Keratinocyte (primary cell): Measurements from ENCODE around the gene MMUT. TPM values are rescaled to one million over a fixed set of nuclear protein-coding genes. Genes with fewer than 3 reads are reported as not detected.
"Not testable (repeated sequence)": the region's sequence is repeated elsewhere in the genome, so short reads cannot be mapped to it uniquely, and the experiment has no call there.

Source experiments
- DNase-seq: peaks from one replicate; pipeline ENCODE4 v3.0.0-alpha.2; 2011; ENCODE audit warnings: low read depth, missing footprints, low spot score
- FAIRE-seq: peaks from 2 replicates; lab custom pipeline; 2011; peaks lifted over from hg19 to GRCh38; lab: Jason Lieb, UNC
- H2AFZ ChIP-seq: 2 replicates; pipeline ENCODE4 v1.6.0; 2012; ENCODE audit warnings: low read length, control low read depth, inconsistent platforms; ENCODE audit not compliant: control insufficient read depth
- H3K27ac ChIP-seq: 2 replicates; pipeline ENCODE4 v1.5.1; 2011; ENCODE audit warnings: low read length; ENCODE audit not compliant: control insufficient read depth, insufficient read depth
- H3K27me3 ChIP-seq: 3 replicates; pipeline ENCODE4 v1.6.0; 2011; ENCODE audit warnings: low read length; ENCODE audit not compliant: control insufficient read depth, insufficient read depth; ENCODE audit errors: extremely low read depth
- H3K36me3 ChIP-seq, 2 experiments: 2 replicates in 1 of 2; 3 replicates in 1 of 2; pipeline ENCODE4 v1.5.1; 2011; ENCODE audit warnings: low read length in 2 of 2, mild to moderate bottlenecking in 1 of 2; ENCODE audit not compliant: control insufficient read depth in 2 of 2, insufficient read depth in 2 of 2; ENCODE audit errors: extremely low read depth in 1 of 2
- H3K4me1 ChIP-seq: 3 replicates; pipeline ENCODE4 v1.5.1; 2011; ENCODE audit warnings: low read length; ENCODE audit not compliant: control insufficient read depth, insufficient read depth; ENCODE audit errors: extremely low read depth
- H3K4me2 ChIP-seq: 3 replicates; pipeline ENCODE4 v1.6.0; 2011; ENCODE audit warnings: low read depth, low read length; ENCODE audit not compliant: control insufficient read depth, insufficient read depth; ENCODE audit errors: extremely low read depth
- H3K4me3 ChIP-seq, 3 experiments: fragments of 200-600 bp in 1 of 3; sonication (generic) in 1 of 3; 2 replicates in 2 of 3; 3 replicates in 1 of 3; pipeline ENCODE4 v1.5.1; 2011 to 2016; ENCODE audit warnings: low read length in 3 of 3, mild to moderate bottlenecking in 3 of 3, control low read depth in 2 of 3, inconsistent platforms in 1 of 3, low read depth in 1 of 3, mixed read lengths in 1 of 3, mixed run types in 1 of 3, moderate library complexity in 1 of 3; ENCODE audit not compliant: control insufficient read depth in 2 of 3, insufficient read depth in 2 of 3; ENCODE audit errors: extremely low read depth in 1 of 3
- H3K79me2 ChIP-seq: 2 replicates; pipeline ENCODE4 v1.6.0; 2012; ENCODE audit warnings: low read length; ENCODE audit not compliant: control insufficient read depth, insufficient read depth
- H3K9ac ChIP-seq: 3 replicates; pipeline ENCODE4 v1.6.0; 2011; ENCODE audit warnings: low read length; ENCODE audit not compliant: control insufficient read depth, insufficient read depth; ENCODE audit errors: extremely low read depth
- H3K9me1 ChIP-seq: 3 replicates; pipeline ENCODE4 v1.6.0; 2011; ENCODE audit warnings: low read length; ENCODE audit not compliant: control insufficient read depth, insufficient read depth; ENCODE audit errors: extremely low read depth
- H3K9me3 ChIP-seq: 2 replicates; pipeline ENCODE4 v1.5.1; 2012; ENCODE audit warnings: low read depth, low read length; ENCODE audit not compliant: control insufficient read depth
- H4K20me1 ChIP-seq: 3 replicates; pipeline ENCODE4 v1.6.0; 2011; ENCODE audit warnings: low read length; ENCODE audit not compliant: control insufficient read depth, insufficient read depth; ENCODE audit errors: extremely low read depth
- EZH2 ChIP-seq: IDR thresholded peaks from one replicate; pipeline ENCODE4 v1.6.1; 2012; ENCODE audit warnings: inconsistent platforms, mild to moderate bottlenecking, low read length, moderate library complexity
- dilution Hi-C: fragments of 300-500 bp; cut with MboI; formaldehyde crosslinking; loops from one replicate; pipeline ENCODE4 v1.7.0; 2020; ENCODE audit warnings: low sequenced_read_pairs; ENCODE audit not compliant: extremely low pct_ligation_motif_present
- polyA plus RNA-seq, 5 experiments: library from polyadenylated mRNA; depleted of rRNA in 3 of 5; stranded (reverse) in 3 of 5; stranded (forward) in 1 of 5; unstranded in 1 of 5; fragments of >200 nt; gene quantifications; 1 replicate in 1 of 5; 2 replicates in 3 of 5; 3 replicates in 1 of 5; pipeline versions ENCODE4 v1.2.1 to v1.2.3, GENCODE V29; 2011 to 2012; ENCODE audit warnings: missing spikeins in 2 of 5, low read depth in 1 of 5, low replicate concordance in 1 of 5
- TF ChIP-seq, protein P1 (sequence below), 3 experiments: IDR thresholded peaks in 1 of 3; conservative IDR thresholded peaks in 1 of 3; optimal IDR thresholded peaks in 1 of 3; 2 replicates in 2 of 3; 3 replicates in 1 of 3; pipeline versions ENCODE3 to v1.5.1; 2011; ENCODE audit warnings: low read length in 3 of 3, mild to moderate bottlenecking in 3 of 3, moderate library complexity in 2 of 3, control low read depth in 1 of 3, inconsistent platforms in 1 of 3; ENCODE audit not compliant: insufficient read depth in 2 of 3; ENCODE audit errors: extremely low read depth in 1 of 3

Gene MMUT
- polyA plus RNA-seq, 1 donor (not counting 4 experiments of a cell fraction or from before 2014, with no cell fraction given): 16.5 TPM

- H3K9me3 ChIP-seq: no peaks in the 10 kb centered on the region
- no peak overlapping the region for H3K4me2 ChIP-seq
- dilution Hi-C loops: no loop called here
- TF ChIP-seq, protein P1, sequence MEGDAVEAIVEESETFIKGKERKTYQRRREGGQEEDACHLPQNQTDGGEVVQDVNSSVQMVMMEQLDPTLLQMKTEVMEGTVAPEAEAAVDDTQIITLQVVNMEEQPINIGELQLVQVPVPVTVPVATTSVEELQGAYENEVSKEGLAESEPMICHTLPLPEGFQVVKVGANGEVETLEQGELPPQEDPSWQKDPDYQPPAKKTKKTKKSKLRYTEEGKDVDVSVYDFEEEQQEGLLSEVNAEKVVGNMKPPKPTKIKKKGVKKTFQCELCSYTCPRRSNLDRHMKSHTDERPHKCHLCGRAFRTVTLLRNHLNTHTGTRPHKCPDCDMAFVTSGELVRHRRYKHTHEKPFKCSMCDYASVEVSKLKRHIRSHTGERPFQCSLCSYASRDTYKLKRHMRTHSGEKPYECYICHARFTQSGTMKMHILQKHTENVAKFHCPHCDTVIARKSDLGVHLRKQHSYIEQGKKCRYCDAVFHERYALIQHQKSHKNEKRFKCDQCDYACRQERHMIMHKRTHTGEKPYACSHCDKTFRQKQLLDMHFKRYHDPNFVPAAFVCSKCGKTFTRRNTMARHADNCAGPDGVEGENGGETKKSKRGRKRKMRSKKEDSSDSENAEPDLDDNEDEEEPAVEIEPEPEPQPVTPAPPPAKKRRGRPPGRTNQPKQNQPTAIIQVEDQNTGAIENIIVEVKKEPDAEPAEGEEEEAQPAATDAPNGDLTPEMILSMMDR (optimal IDR thresholded peaks at IDR 0.05 in 1 of 3, IDR thresholded peaks at IDR 0.05 in 1 of 3, conservative IDR thresholded peaks at IDR 0.05 in 1 of 3; ENCODE audit: extremely low read depth in 1 of 3, insufficient read depth in 2 of 3, low read length in 3 of 3): no peak
- no peak for TF ChIP-seq EZH2
- no peaks in the 10 kb centered on the region for H4K20me1 ChIP-seq
- no peaks in the 10 kb centered on the region for H3K79me2 ChIP-seq
- H3K27me3 ChIP-seq: no peaks in the 10 kb centered on the region
- FAIRE-seq (no peak), DNase-seq (no peak)
- no peak overlapping the region for H2AFZ ChIP-seq
- H3K9me1 ChIP-seq: no peaks in the 10 kb centered on the region
- H3K4me3 ChIP-seq: no peak overlapping the region
- H3K27ac ChIP-seq: no peak overlapping the region
- H3K4me1 ChIP-seq: no peaks in the 10 kb centered on the region
- H3K36me3 ChIP-seq: no peaks in the 10 kb centered on the region
- H3K9ac ChIP-seq: no peak overlapping the region
These were observed 27.6 kb upstream of the MMUT start for GRCh38 chr6:49490633-49491032.

GRCh38 chr6:49483380-49483779, 20.3 kb upstream of the MMUT start:
- dilution Hi-C loops, H3K36me3 ChIP-seq, H3K27ac ChIP-seq, FAIRE-seq, H3K4me3 ChIP-seq, H3K9me1 ChIP-seq, H4K20me1 ChIP-seq, DNase-seq, H3K9ac ChIP-seq, H2AFZ ChIP-seq, H3K4me2 ChIP-seq, H3K79me2 ChIP-seq, H3K4me1 ChIP-seq, H3K9me3 ChIP-seq, H3K27me3 ChIP-seq: not testable (repeated sequence)

GRCh38 chr6:49481846-49482245, 18.8 kb upstream of the MMUT start:
- H3K9ac ChIP-seq, H3K79me2 ChIP-seq, FAIRE-seq, H3K27ac ChIP-seq, H3K9me3 ChIP-seq, H3K4me3 ChIP-seq, H2AFZ ChIP-seq, H3K9me1 ChIP-seq, DNase-seq, H3K4me2 ChIP-seq, H3K27me3 ChIP-seq, H3K36me3 ChIP-seq, dilution Hi-C loops, H3K4me1 ChIP-seq, H4K20me1 ChIP-seq: not testable (repeated sequence)
